Hair follicle dermal papilla cell (primary cell): ENCODE results near the gene WFIKKN2. TPM values are rescaled to one million over a fixed set of nuclear protein-coding genes. Genes with fewer than 3 reads are reported as not detected.

ENCODE experiments used
- small RNA-seq: library from RNA; depleted of rRNA; stranded (forward); fragments of <200 nt; gene quantifications from one replicate; pipeline ENCODE3, GENCODE V24; 2012
- total RNA-seq: library from RNA; depleted of rRNA; stranded (reverse); fragments of >200 nt; gene quantifications from 2 replicates; pipeline ENCODE4 v1.2.3, GENCODE V29; 2012

The WFIKKN2 gene
- total RNA-seq = not detected in 2 replicates

GRCh38 chr17:50835301-50836234 lies at the start of gene WFIKKN2:
Gene WFIKKN2 (plus strand): TSS chr17:50835586. CDS start chr17:50835938, 352 bp downstream.

GRCh38 chr17:50866261-50866949 lies 31.0 kb downstream of the WFIKKN2 start, which contains the start of gene TOB1:
Gene TOB1 (minus strand): TSS chr17:50866354. CDS start chr17:50864017, 2,337 bp downstream.

Small RNAs within 50 kb of the gene (small RNA-seq; reads per million reads assigned to genes)
- not detected for gene AC005921.1

Other genes starting within 250 kb of the WFIKKN2 start
- gene ABCC3, start 200.7 kb upstream of the WFIKKN2 start, total RNA-seq = 20.9 and 24.8 TPM in 2 replicates
- 48.1 and 50.8 TPM in 2 replicates for gene ANKRD40, start 127.7 kb upstream of the WFIKKN2 start, total RNA-seq
- gene LUC7L3, start 116.0 kb upstream of the WFIKKN2 start, total RNA-seq = 15.8 and 22.2 TPM in 2 replicates
- gene ANKRD40CL, start 68.1 kb upstream of the WFIKKN2 start, total RNA-seq = not detected in 2 replicates
- 12.3 and 14.9 TPM in 2 replicates for gene TOB1, start 30.8 kb downstream of the WFIKKN2 start, total RNA-seq